Jurkat, Clone E6-1 (cell line): ENCODE results near the gene SH2D2A. TPM values are rescaled to one million over a fixed set of nuclear protein-coding genes. Genes with fewer than 3 reads are reported as not detected.
A peak's percentile ranks its signal among the peaks of the same experiment; 100 is the strongest.

Experiments used
- DNase-seq: peaks from one replicate; pipeline ENCODE4 v3.0.0-alpha.2; 2011; ENCODE audit warnings: low read depth, low spot score
- H3K4me3 ChIP-seq: 2 replicates; pipeline ENCODE4 v1.5.1; 2011; ENCODE audit warnings: mild to moderate bottlenecking, low read length, control low read depth, moderate library complexity
- polyA plus RNA-seq: library from polyadenylated mRNA; unstranded; fragments of >200 nt; gene quantifications from one replicate; pipeline ENCODE4 v1.2.1, GENCODE V29; 2012; ENCODE audit warnings: missing spikeins; ENCODE audit not compliant: insufficient read length, insufficient read depth

SH2D2A gene
- 21.8 TPM for polyA plus RNA-seq

DNA sequence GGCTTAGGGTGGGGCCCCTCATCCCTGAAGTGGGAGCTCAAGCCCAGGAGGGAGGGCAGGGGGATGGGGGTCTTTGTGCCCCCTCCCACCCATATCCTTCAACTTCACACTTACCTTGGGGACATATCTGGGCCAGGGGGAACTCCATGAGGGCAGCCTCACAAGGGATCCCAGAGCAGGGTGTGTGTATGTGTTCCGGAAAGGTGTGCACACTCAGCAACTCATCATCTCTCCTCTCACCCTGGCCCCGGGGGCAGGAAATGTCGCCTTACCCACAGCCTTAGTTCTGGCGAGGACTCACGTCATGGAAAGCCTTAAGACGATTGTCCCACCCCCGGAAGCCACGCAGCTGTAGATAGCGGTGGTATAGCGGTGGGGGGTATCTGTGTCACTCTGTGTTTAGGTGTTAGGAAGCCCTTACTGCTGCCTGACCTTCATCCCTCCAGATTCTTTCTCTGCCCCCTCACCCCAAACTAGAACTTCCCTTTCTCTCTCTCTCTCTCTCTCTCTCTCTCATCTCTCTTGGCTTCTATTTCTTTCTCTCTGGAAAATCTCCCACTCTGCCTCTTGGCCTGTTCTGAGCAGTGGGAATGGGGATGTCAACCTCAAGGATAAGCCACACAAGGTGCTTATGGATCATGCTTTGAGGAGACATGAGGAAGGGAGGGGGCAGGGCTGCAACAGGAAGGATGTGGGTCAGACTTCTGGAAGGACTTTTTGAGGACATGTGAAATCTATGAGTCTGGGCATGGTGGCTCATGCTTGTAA lies at the start of gene SH2D2A:
Gene SH2D2A, minus strand, starts transcription at position 288 of the 768 bp plus-strand sequence. Its CDS starts 140 bp downstream, at position 148.
- peak; percentile 98 for DNase-seq
- H3K4me3 ChIP-seq, result peak within 1 kb of the TSS; percentile 57

DNA sequence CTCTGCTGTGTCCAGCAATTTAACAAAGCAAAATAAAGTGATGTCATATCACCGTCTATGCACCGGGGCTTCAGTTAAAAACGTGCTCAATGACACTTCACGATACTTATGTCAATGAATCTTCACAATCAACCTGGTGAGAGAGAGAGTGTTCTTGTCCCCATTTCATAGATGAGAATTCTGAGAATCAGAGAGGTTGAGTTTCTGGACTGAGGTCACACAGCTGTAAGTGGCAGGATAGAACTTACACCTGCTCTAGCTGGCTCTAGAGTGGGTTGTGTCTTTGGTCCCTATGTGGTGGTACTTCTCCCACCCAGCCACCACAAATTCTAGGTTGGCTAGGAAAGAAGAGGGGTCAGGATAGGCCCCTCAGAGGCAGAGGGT lies 49.2 kb upstream of the SH2D2A start:
- DNase-seq, result no peak
- no peak overlapping the region for H3K4me3 ChIP-seq

DNA sequence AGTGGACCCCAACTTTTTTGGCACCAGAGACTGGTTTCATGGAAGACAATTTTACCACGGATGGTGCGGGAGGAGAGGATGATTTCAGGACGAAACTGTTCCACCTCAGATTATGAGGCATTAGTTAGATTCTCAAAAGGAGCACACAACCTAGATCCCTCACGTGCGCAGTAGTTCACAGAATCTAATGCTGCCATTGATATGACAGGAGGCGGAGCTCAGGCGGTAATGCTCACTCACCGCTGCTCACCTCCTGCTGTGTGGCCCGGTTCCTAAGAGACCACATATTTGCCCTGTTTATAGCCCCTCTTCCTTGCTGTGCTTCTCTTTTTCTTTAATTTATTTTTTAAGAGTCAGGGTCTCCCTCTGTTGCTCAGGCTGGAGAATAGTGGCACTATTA lies 48.6 kb upstream of the SH2D2A start:
- H3K4me3 ChIP-seq, result no peak overlapping the region
- no peak for DNase-seq

DNA sequence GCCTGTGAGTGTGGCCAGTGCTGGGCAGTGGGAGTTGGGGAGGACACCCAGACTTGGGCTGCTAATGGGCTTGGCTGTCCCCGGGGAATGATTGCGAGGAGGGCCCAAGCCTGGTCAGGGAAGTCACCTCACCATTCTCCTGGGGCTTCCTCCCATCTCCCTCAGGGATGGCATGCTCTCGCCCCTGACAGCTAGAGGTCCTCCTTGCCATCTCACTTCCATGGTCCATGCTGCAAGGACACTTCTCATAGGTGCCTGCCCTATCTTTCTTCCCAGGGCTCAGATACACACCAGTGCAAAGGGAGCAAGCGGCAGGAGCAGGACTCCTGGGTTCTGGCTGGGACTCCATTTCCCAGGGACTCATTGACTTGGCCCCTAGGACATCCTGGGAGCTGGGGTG lies 48.1 kb upstream of the SH2D2A start:
- no peak for DNase-seq
- H3K4me3 ChIP-seq, result no peak overlapping the region

DNA sequence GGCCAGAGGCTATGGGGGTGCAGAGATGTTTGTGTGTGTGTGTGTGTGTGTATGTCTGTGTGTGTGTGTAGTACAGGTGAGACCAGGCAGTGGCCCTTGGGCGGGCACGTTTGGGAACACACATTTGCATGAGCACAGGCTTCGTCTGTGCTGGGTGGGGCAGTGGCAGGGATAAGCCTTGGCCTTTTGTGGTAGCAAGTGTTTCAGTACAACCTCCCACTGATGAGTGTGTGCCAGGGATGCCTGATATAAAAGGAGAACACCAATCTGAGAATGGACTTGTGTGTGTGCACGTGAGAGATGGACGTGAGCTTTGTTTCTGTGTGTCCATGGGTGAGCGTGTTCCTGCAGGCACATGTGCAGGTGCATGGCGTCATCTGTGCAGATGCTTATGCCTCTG lies 47.0 kb upstream of the SH2D2A start:
- no peak overlapping the region for H3K4me3 ChIP-seq
- DNase-seq, result no peak

DNA sequence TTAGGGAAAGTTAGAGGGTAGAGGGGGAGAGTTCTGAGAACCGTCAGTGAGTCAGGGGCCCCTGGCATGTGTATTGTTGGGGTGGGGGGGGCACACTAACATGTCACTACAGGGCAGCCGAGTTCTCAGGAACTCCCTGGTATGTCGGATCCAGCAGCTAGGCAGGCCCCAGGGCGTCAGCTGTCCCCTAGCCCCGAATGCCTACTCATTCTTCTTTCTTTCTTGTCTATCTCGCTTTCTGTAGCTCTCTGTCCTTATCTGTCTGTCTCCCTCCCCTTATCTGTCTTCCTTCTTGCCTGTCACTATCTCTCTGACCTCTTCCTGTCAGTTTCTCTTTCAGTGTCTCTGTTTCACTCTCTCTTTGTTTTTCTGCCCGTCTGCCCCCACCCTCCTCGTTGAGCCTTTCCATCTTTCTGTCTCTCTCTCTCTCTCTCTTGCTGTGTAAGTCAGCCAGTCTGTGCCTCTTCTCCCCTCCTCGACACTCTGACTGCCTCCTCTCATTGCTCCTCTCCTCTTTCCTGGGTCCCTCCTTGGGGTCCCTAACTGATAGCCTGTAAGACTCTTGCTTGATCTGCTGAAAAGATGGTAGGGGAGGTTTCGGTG lies 46.5 kb upstream of the SH2D2A start:
- no peak overlapping the region for H3K4me3 ChIP-seq
- peak; percentile 32 for DNase-seq

DNA sequence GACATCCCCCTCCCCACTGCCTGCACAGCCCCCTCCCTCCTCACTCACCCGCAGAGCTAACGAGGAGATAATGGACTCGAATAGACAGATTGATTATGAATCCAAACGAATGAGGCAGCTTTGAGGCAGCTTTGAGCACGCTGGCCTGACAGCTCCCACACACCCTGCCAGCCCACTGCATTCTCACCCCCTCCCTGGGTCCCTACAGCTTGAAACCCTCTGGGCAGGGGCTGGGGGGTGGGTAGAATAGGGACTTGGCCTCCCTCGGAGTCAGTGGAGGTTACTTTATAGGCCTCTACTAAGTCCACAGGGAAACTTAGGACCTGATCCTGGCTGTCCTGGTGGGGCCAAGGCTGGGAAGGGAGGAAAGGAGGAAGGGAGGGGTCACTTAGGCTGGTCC lies 45.9 kb upstream of the SH2D2A start:
- H3K4me3 ChIP-seq, result no peak overlapping the region
- DNase-seq, result no peak

DNA sequence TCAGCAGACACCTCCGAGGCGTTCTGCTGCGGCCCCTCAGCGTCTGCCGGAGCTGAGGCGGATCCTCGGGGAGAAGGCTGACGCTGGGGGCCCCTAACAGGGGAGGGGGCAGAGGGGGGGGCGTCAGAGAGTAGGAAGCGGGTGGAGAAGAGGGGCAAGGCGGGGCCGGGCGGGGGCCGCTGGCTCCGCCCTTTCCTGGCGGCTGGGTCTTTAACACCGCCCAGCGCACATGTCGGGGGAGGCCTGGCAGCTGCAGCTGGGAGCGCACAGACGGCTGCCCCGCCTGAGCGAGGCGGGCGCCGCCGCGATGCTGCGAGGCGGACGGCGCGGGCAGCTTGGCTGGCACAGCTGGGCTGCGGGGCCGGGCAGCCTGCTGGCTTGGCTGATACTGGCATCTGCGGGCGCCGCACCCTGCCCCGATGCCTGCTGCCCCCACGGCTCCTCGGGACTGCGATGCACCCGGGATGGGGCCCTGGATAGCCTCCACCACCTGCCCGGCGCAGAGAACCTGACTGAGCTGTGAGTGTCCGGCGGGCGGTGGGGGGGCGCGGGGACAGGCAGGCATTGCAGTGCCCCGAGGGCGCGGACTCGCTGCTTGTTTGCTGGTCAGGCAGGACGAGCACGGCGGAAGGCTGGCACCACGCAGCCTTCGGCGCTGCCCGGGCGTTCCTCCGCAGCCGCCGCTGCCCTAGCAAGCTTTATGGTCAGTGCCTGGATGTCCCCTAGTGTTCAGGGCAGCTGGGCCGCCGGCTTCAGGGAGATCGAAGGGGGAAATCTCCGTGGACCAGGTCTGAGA lies 44.2 kb upstream of the SH2D2A start, which contains the start of gene NTRK1:
Gene NTRK1, plus strand, starts transcription at position 238 of the 796 bp plus-strand sequence. Its CDS starts 70 bp downstream, at position 308.
- DNase-seq, result peak; percentile 56

DNA sequence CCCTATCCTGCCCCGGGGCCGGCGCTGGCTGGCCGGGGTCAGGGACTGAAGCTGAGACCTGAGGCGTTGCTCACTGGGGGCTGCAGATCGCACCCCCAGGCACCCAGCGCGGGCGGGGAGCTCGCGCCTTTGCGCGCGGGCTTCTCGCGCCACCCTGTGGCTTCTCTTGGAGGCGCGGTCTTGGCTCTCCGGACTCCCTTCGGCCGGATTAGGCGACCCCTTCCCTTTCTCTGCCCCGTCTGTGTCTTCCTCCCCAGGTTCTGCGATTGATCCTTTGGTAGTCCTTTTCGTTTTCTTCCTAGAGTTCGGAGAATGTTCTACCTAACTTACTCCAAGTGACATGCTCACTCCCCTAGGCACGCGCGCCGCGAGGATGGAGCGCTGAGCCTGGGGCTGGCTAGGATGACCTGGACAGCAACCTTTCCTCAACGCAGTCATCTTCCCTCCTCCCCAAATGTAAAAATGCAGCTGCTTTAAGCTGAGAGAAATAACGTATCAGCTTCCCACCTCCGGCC lies 43.5 kb upstream of the SH2D2A start:
- peak overlapping the region; percentile 55 for H3K4me3 ChIP-seq
- peak; percentile 5 for DNase-seq

More for the DNA sequence above, 44.2 kb upstream of the SH2D2A start, which contains the start of gene NTRK1:
- peak within 1 kb of the TSS; percentile 55 for H3K4me3 ChIP-seq

DNA sequence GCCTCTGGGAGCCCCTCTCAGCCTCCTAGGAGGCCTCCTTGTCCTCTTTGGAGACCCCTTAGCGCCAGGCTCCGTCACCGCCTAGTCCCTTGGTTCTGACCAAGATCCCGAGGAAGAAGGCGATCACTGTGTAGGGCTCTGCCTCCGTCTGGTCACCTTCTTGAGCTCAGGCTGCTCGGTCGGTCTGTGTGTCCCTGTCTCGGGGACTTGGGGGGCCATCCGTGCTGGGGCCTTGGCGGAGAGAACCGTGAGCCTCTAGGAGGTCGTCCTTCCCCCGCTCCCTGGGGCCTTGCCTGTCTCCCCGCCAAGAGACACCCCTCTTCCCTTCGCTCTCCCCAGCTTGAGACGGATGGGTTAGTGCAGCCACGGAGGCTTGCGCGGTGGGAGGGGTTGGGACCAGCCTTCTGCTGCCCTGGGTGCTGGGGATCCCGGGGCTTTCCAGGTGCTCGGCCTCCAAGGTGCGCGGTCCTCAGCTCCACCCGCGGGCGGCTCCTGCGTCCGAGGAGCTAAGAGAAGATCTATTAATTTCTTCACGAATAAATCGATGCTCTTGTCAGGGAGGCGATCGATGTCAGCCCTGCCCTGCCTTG lies 43.0 kb upstream of the SH2D2A start:
- H3K4me3 ChIP-seq, result no peak overlapping the region
- no peak for DNase-seq

DNA sequence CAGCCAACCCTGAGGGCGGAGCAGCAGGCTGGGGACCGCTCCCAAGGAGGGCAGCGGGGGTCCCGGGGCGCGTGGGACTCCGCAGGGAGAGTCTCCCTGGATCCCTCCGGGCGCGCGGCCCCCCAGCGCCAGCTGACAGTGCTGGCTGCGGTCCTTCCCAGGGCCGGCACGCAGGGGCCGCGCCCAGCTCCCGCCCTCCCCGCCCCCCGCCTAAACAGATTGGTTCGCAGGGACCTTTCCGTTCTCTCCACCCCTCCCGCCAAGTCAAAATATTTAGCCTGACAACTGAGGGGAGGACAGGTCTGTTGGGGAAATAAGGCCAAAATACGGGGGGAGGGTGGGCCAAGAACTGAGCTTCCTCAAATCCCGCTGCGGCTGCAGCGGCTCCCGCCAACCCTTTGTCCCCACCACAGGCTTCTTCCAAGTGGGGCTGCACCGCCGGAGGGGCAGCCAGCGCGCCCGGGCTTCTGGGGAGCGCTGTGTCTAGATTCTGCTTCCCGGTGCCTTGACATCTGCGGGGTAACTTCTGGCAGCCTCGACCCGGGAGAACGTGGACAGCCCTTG lies 42.4 kb upstream of the SH2D2A start, which contains the start of gene INSRR:
Gene INSRR, minus strand, starts transcription at position 159 of the 564 bp plus-strand sequence. CDS start 496 bp downstream, outside the sequence.
- no peak for DNase-seq
- H3K4me3 ChIP-seq, result no peak within 1 kb of the TSS

DNA sequence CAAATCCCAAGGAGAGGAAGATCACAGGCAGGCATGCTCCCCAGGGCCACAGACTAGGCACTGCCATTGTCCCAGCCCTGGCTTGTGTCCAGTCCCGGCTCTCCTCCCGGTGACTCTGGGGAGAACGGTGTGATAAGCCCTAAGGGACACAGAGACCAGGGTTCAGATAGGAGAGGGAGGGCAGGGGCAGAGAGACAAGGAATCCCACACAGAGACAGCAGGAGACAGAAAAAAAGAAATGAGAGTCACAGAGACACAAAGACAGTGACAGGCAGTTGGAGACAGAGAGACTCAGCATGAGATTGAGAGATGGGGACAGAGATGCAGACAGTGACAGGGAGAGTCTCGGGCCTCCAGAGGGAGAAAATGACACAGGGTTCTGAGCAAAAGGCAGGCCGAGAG lies 41.9 kb upstream of the SH2D2A start:
- H3K4me3 ChIP-seq, result no peak overlapping the region
- no peak for DNase-seq

DNA sequence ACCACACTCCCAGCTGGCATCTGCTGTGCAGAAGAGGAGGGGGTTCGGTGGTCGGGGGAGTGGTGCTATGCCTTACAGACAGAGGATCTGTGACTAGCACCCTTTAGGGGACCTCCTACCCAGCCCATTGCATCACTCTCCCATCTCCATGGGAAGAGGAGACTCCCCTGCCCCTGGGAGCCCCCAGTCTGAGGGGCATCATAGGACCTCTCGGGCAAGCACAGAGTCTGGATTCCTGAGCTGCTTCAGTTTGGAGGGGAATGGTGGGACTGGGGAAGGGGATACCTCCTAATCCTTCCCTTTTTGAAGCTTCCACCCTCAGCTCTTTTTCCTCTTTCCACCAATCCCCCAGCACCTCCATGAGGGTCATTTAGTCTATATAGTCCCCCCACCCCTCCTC lies 40.9 kb upstream of the SH2D2A start:
- DNase-seq, result no peak
- H3K4me3 ChIP-seq, result no peak overlapping the region

DNA sequence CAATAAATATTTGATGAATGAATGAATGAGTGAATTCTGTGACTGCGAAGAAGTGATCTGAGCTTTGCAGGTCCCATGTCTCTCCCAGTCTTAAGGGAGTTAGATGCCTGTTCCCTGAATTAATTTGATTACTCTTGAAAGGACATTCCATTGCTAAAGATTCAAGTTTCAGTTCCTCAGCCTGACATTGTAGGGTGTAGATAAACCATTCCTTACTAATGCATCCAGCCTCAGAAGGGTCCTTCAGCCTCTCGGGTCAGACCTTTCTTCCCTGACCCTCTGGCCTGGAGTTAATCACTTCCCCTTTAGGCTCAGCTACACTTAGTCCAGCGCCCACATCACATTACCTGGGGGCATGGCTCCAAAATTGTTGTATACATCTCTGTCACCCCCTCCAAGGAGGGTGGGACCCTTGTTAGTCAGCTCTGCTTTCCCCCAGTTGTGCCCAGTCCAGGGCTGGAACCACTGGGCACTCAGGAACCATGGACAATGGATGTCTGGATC lies 39.7 kb upstream of the SH2D2A start:
- DNase-seq, result no peak
- no peak overlapping the region for H3K4me3 ChIP-seq

DNA sequence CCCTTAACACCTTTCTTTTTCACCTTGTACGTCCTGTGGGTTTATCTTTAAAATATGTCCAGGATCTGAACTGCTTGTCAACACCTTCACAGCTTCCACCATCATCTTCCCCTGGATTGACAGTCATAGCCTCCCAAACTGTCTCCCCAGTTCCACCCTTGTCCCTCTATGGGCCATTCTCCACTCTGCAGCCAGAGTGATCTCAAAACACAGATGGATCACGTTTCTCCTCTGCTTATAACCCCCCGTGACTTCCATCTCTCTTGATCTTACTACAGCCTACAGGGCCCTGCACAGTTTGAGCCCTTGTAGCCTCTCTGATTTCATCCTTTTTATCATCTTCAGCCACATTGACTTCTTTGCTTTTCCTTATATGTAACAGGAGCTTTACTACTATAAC lies 38.0 kb upstream of the SH2D2A start:
- no peak overlapping the region for H3K4me3 ChIP-seq
- no peak for DNase-seq

DNA sequence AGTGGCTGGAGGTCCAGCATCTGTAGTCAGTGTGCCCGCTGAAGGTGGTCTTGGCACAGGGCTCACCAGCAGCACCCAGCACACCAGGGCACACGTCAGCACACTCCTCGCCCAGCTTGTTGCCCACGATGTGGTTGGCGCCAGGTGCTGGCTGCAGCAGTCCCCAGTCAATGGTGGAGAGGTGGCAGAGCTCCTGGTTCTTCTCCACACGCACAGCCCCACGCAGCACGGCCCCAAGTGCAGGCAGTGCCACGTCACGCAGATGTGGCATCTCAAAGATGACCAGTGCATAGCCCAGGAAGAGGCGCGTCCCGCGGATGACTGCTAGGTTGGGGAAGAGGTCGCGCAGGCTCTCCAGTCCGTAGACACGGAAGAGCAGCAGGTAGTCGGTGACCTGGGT lies 37.1 kb upstream of the SH2D2A start:
- no peak overlapping the region for H3K4me3 ChIP-seq
- no peak for DNase-seq

DNA sequence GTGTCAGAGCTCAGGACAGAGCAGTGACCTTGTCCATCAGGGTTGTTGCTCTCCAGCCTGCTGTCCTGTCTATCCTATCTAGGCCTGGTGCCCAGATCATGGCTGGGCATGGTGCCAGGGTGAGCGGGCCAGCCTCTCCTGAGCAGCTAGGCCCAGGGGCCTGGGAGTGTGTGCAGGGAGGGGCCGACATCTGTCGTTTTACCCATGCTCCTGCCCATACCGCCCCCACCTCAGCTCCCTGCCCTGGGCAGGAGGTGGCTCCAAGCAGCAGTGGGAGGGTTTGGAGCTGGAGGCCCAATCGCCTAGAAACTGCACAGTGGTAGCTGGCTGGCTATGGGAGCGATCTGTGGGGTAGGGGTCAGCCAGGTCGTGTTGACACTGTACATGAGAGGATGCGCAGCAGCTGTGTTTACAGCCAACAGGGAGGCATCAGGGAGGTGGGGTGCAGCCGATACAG lies 35.8 kb upstream of the SH2D2A start:
- no peak for DNase-seq
- no peak overlapping the region for H3K4me3 ChIP-seq

DNA sequence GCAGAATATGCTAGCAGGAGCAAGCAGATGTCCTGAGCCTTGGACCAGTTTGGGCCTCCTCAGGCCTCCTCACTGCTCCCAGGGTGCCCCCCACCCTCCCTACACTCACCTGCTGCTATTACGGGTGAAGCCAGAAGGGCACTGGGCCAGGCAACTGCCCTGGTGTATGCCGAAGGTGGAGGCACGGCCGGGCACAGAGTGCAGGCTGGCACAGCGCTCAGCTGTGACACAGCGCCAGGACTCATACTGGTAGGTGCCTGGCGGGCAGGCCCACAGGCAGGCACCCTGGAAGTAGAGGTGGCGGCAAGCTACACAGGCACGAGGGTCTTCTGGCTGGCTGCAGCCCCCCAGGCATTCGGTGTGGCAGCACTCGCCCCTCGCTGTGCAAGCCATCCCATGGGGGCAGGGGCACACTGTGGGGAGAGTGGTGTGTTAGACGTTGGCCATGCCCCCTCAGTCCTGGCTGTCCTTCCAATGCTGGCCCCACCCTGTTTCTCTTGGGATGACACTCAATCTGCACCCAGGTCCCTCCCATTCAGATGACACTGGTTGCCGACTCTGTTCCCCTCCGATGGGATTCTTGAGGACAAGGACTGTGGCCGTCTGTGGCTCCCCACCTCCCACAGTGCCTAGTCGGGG lies 35.2 kb upstream of the SH2D2A start:
- H3K4me3 ChIP-seq, result no peak overlapping the region

More for the DNA sequence above, 35.2 kb upstream of the SH2D2A start:
- no peak for DNase-seq
